ENCODE results near the gene SMOC2.

Gene SMOC2

GRCh38 chr6:168490757-168491156, 49.8 kb downstream of the SMOC2 start:
- Histone ChIP-seq H3K4me3 (ENCODE audit: low read depth, low read length) (no peak overlapping the region), H3K9me3 (ENCODE audit: control insufficient read depth, insufficient read depth, low read depth, low read length) (no peaks in the 10 kb centered on the region), H3K9ac (ENCODE audit: low read length) (no peak overlapping the region), H3K27me3 (ENCODE audit: control insufficient read depth, insufficient read depth, low read length) (no peaks in the 10 kb centered on the region), H3K4me1 (ENCODE audit: control insufficient read depth, insufficient read depth, low read length) (no peaks in the 10 kb centered on the region), H3K36me3 (ENCODE audit: control insufficient read depth, insufficient read depth, low read length) (no peaks in the 10 kb centered on the region), H3K27ac (ENCODE audit: low read depth, low read length) (no peak overlapping the region)

DNA sequence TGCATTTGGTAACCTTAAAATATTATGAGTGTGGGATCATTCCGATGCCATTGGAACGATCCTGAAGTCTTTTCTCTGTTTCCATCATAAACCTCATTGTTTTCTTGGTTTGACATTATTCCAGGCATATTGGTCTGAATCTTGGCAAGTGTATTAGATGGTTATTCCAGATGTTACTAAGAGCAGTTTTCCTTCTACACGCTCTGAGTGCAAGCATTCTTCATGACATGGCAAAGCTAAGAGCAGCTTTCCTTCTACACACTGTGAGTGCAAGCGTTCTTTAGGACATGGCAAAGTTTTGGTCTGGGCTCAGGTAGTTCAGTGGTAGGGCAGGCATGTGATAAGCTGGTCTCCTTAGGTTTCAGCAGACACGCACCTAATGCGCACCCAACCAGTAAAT, 53.0 kb downstream of the SMOC2 start:
- Histone ChIP-seq H3K27me3 (ENCODE audit: control insufficient read depth, insufficient read depth, low read length) (no peaks in the 10 kb centered on the region), H3K36me3 (ENCODE audit: control insufficient read depth, insufficient read depth, low read length) (no peaks in the 10 kb centered on the region), H3K9me3 (ENCODE audit: control insufficient read depth, insufficient read depth, low read depth, low read length) (no peaks in the 10 kb centered on the region), H3K4me3 (ENCODE audit: low read depth, low read length) (no peak overlapping the region), H3K4me1 (ENCODE audit: control insufficient read depth, insufficient read depth, low read length) (peaks cover 12% of the 10 kb centered on the region), H3K9ac (ENCODE audit: low read length) (no peak overlapping the region), H3K27ac (ENCODE audit: low read depth, low read length) (no peak overlapping the region)

DNA sequence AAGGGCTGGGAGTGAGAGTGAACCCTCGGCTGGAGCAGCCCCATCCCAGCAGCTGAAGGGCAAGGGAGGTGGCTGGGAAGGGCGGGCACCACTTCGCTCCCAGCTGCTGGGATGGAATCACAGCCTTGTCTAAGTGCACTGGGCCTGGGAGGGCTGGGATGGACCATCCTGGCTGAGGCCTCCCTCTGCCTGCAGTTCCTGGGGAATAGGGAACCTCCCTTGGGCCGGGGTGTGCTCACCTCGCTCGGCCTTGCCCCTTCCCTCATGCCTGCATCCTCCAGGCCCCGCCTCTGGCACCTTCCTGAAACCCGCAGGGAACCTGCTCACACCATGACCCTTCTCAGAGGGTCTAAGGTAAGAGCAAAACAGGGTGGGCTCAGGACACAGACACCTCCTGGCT, 53.7 kb downstream of the SMOC2 start:
- Histone ChIP-seq H3K9ac (ENCODE audit: low read length) (no peak overlapping the region), H3K27ac (ENCODE audit: low read depth, low read length) (no peak overlapping the region), H3K4me1 (ENCODE audit: control insufficient read depth, insufficient read depth, low read length) (peaks cover 12% of the 10 kb centered on the region), H3K4me3 (ENCODE audit: low read depth, low read length) (no peak overlapping the region), H3K36me3 (ENCODE audit: control insufficient read depth, insufficient read depth, low read length) (no peaks in the 10 kb centered on the region), H3K9me3 (ENCODE audit: control insufficient read depth, insufficient read depth, low read depth, low read length) (no peaks in the 10 kb centered on the region), H3K27me3 (ENCODE audit: control insufficient read depth, insufficient read depth, low read length) (no peaks in the 10 kb centered on the region)

GRCh38 chr6:168495133-168495532, 54.1 kb downstream of the SMOC2 start:
- Histone ChIP-seq H3K27me3 (ENCODE audit: control insufficient read depth, insufficient read depth, low read length) (no peaks in the 10 kb centered on the region), H3K4me3 (ENCODE audit: low read depth, low read length) (no peak overlapping the region), H3K9ac (ENCODE audit: low read length) (no peak overlapping the region), H3K9me3 (ENCODE audit: control insufficient read depth, insufficient read depth, low read depth, low read length) (no peaks in the 10 kb centered on the region), H3K4me1 (ENCODE audit: control insufficient read depth, insufficient read depth, low read length) (peaks cover 12% of the 10 kb centered on the region), H3K36me3 (ENCODE audit: control insufficient read depth, insufficient read depth, low read length) (no peaks in the 10 kb centered on the region), H3K27ac (ENCODE audit: low read depth, low read length) (no peak overlapping the region)

DNA sequence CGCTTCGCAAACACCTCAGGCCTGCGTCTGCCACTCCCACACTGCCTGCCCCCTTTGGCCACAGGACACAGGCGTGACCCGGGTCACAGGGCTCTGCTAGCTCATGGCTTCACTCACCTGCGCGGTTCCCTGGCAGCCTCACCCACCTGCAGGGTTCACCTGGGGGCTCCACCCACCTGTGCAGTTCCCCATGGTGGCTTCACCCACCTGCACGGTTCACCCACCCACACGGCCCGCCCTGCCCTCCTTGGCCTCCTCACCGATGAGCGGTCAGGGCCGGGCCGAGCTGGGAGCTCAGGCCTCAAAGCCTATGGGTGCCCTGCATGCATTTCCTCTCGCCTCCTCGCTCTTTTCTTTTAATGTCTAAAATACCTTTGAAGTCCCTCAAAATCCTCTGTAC, 54.7 kb downstream of the SMOC2 start:
- H3K4me1 ChIP-seq (ENCODE audit: control insufficient read depth, insufficient read depth, low read length): peaks cover 12% of the 10 kb centered on the region
- no peaks in the 10 kb centered on the region for H3K9me3 ChIP-seq (ENCODE audit: control insufficient read depth, insufficient read depth, low read depth, low read length)
- no peaks in the 10 kb centered on the region for H3K27me3 ChIP-seq (ENCODE audit: control insufficient read depth, insufficient read depth, low read length)
- no peak overlapping the region for H3K4me3 ChIP-seq (ENCODE audit: low read depth, low read length)
- H3K9ac ChIP-seq (ENCODE audit: low read length): no peak overlapping the region
- no peaks in the 10 kb centered on the region for H3K36me3 ChIP-seq (ENCODE audit: control insufficient read depth, insufficient read depth, low read length)
- H3K27ac ChIP-seq (ENCODE audit: low read depth, low read length): no peak overlapping the region

DNA sequence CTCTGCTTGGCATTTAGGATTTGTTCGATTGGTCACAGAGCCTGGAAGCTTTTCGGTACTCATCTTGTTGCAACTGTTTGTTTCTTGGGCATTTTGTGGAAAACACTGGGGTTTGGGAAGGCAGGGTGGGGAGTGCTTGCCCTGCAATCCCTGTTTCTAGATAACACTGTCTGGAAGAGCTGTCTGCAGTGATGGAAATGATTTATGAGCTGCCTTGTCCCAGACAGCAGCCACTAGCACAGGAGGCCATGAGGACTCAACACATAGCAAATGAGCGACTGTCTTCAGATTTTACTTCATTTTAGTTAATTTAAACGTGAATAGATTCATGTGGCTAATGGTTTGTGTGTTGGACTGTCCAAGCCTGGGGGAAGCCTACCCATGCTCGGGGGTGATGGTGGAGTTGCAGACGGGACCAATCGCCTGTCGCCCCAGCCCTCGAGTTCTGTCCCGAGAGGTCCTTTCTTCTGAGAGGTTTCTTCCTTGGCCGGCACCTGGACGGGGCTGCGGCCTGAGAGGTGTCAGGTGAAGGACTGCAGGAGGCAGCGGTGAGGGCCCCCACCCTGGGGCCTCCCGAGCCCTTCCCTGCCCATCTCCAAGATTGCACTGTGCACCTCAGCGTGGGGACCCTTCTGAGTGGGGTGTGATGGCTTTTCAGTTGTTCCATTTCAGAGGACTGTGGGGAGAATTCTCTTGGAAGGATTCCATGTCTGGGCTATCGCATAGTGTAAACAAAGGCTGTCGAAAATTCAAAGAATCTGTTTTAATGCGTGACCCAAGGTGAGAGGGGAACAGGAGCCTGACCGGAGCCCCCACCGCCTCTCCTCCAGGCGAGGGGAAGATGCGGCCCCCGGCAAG, 55.4 kb downstream of the SMOC2 start:
- Histone ChIP-seq H3K36me3 (ENCODE audit: control insufficient read depth, insufficient read depth, low read length) (no peaks in the 10 kb centered on the region), H3K4me1 (ENCODE audit: control insufficient read depth, insufficient read depth, low read length) (peaks cover 12% of the 10 kb centered on the region), H3K4me3 (ENCODE audit: low read depth, low read length) (no peak overlapping the region), H3K27ac (ENCODE audit: low read depth, low read length) (no peak overlapping the region), H3K9ac (ENCODE audit: low read length) (no peak overlapping the region), H3K9me3 (ENCODE audit: control insufficient read depth, insufficient read depth, low read depth, low read length) (no peaks in the 10 kb centered on the region), H3K27me3 (ENCODE audit: control insufficient read depth, insufficient read depth, low read length) (no peaks in the 10 kb centered on the region)

DNA sequence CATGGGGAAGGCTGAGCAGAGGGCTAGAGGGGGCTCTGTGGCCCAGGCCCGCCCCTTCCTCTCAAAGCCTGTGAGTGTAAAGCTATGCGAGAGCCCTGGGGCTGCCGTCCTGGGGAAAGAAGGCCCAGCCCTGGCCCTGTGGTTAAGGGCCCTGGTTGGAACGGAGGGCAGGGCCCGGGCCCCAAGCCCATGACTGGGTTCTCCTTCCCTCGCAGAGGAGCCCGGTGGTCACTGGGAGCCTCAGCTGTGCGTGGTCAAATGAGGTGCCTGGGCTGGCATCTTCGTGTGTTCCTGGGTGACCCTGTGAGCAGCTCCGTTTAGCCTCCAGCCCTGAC, 56.0 kb downstream of the SMOC2 start:
- Histone ChIP-seq H3K4me3 (ENCODE audit: low read depth, low read length) (no peak overlapping the region), H3K4me1 (ENCODE audit: control insufficient read depth, insufficient read depth, low read length) (peaks cover 12% of the 10 kb centered on the region), H3K27me3 (ENCODE audit: control insufficient read depth, insufficient read depth, low read length) (no peaks in the 10 kb centered on the region), H3K9me3 (ENCODE audit: control insufficient read depth, insufficient read depth, low read depth, low read length) (no peaks in the 10 kb centered on the region), H3K27ac (ENCODE audit: low read depth, low read length) (no peak overlapping the region), H3K9ac (ENCODE audit: low read length) (no peak overlapping the region), H3K36me3 (ENCODE audit: control insufficient read depth, insufficient read depth, low read length) (no peaks in the 10 kb centered on the region)

DNA sequence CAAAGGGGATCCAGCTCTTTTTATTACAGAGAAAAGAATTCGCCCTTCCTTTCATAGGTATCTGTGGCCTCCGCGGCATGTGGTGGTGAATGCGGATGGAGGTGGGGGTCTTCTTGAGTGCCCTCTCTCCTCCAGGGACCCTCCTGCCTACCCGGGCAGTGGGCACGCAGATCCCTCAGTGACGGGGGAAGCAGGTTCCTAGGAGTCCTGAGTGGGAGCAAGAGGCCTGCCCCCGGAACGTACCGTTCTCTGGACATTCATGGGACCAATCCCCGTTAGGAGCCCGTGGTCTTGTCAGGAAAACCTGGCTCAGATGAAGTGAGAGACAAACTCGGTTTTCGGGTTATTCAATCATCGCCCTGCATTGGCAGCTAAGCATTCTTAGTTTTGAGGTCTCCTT, 56.4 kb downstream of the SMOC2 start:
- H3K9ac ChIP-seq (ENCODE audit: low read length): no peak overlapping the region
- no peak overlapping the region for H3K4me3 ChIP-seq (ENCODE audit: low read depth, low read length)
- no peaks in the 10 kb centered on the region for H3K27me3 ChIP-seq (ENCODE audit: control insufficient read depth, insufficient read depth, low read length)
- peaks cover 12% of the 10 kb centered on the region for H3K4me1 ChIP-seq (ENCODE audit: control insufficient read depth, insufficient read depth, low read length)
- no peaks in the 10 kb centered on the region for H3K36me3 ChIP-seq (ENCODE audit: control insufficient read depth, insufficient read depth, low read length)
- H3K9me3 ChIP-seq (ENCODE audit: control insufficient read depth, insufficient read depth, low read depth, low read length): no peaks in the 10 kb centered on the region
- no peak overlapping the region for H3K27ac ChIP-seq (ENCODE audit: low read depth, low read length)

- Histone ChIP-seq H3K9ac (ENCODE audit: low read length) (no peak overlapping the region), H3K27me3 (ENCODE audit: control insufficient read depth, insufficient read depth, low read length) (no peaks in the 10 kb centered on the region), H3K4me3 (ENCODE audit: low read depth, low read length) (no peak overlapping the region), H3K4me1 (ENCODE audit: control insufficient read depth, insufficient read depth, low read length) (peaks cover 12% of the 10 kb centered on the region), H3K9me3 (ENCODE audit: control insufficient read depth, insufficient read depth, low read depth, low read length) (no peaks in the 10 kb centered on the region), H3K36me3 (ENCODE audit: control insufficient read depth, insufficient read depth, low read length) (no peaks in the 10 kb centered on the region), H3K27ac (ENCODE audit: low read depth, low read length) (no peak overlapping the region)
These were observed 57.3 kb downstream of the SMOC2 start for GRCh38 chr6:168498161-168498843.

- no peak overlapping the region for H3K27ac ChIP-seq (ENCODE audit: low read depth, low read length)
- no peaks in the 10 kb centered on the region for H3K9me3 ChIP-seq (ENCODE audit: control insufficient read depth, insufficient read depth, low read depth, low read length)
- peaks cover 12% of the 10 kb centered on the region for H3K4me1 ChIP-seq (ENCODE audit: control insufficient read depth, insufficient read depth, low read length)
- H3K4me3 ChIP-seq (ENCODE audit: low read depth, low read length): no peak overlapping the region
- H3K9ac ChIP-seq (ENCODE audit: low read length): no peak overlapping the region
- H3K36me3 ChIP-seq (ENCODE audit: control insufficient read depth, insufficient read depth, low read length): no peaks in the 10 kb centered on the region
- H3K27me3 ChIP-seq (ENCODE audit: control insufficient read depth, insufficient read depth, low read length): no peaks in the 10 kb centered on the region
These were observed 58.2 kb downstream of the SMOC2 start for GRCh38 chr6:168499045-168499650.

- no peak overlapping the region for H3K9ac ChIP-seq (ENCODE audit: low read length)
- no peak overlapping the region for H3K4me3 ChIP-seq (ENCODE audit: low read depth, low read length)
- H3K36me3 ChIP-seq (ENCODE audit: control insufficient read depth, insufficient read depth, low read length): no peaks in the 10 kb centered on the region
- H3K9me3 ChIP-seq (ENCODE audit: control insufficient read depth, insufficient read depth, low read depth, low read length): no peaks in the 10 kb centered on the region
- no peaks in the 10 kb centered on the region for H3K27me3 ChIP-seq (ENCODE audit: control insufficient read depth, insufficient read depth, low read length)
- peaks cover 12% of the 10 kb centered on the region for H3K4me1 ChIP-seq (ENCODE audit: control insufficient read depth, insufficient read depth, low read length)
- no peak overlapping the region for H3K27ac ChIP-seq (ENCODE audit: low read depth, low read length)
These were observed 59.5 kb downstream of the SMOC2 start for GRCh38 chr6:168500519-168500918.

Data from HUES6 (cell line).